ENCODE results near the gene TSC22D1.
A peak's percentile ranks its signal among the peaks of the same experiment; 100 is the strongest.

The TSC22D1 gene

GRCh38 chr13:44452418-44452817 lies 123.7 kb downstream of the TSC22D1 start:
- no peak for DNase-seq (ENCODE audit: low read depth)

DNA sequence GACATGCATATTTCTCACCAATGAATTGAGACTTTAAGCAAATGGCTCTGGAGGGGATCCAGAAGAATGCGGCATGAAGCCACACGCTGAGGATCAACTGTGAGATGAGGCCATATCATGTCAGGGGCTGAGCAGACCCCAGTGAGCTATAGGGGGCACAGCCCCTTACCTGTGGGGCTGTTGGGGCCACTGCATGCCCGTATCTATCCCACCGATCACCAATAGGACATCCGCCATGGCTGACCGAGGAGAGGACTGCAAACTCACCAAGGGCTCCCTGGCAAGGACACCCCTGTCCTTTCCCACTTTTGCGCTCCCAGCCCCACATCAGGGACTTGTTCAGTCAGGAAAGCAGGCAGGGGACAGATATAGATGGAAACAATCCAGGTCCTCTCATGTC lies 124.5 kb downstream of the TSC22D1 start:
- DNase-seq (ENCODE audit: low read depth) = no peak

DNA sequence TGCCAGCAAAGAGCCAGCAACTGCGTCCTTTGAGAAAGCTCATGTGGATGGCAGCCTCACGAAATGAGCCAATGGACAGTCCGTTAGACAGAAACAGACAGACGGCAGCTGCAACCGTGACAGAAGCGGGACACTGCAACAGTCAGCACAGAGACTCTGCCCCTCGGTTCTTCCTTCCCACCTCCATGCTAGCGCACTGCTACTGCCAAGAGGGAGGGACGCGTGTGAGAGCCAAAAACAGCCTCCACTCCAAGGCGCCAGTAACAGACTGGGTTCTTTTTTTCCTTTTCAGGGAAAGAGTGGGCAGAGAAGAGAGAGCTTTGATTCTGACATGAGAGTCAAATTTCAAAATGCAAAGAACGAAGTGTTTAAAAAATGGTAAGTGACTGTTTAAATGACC lies 125.0 kb downstream of the TSC22D1 start:
- DNase-seq (ENCODE audit: low read depth) = no peak

GRCh38 chr13:44449999-44450821 lies 125.9 kb downstream of the TSC22D1 start:
- DNase-seq (ENCODE audit: low read depth) = no peak

- no peak for DNase-seq (ENCODE audit: low read depth)
These were observed 127.3 kb downstream of the TSC22D1 start for GRCh38 chr13:44448875-44449274.

GRCh38 chr13:44448373-44448772 lies 127.8 kb downstream of the TSC22D1 start:
- DNase-seq (ENCODE audit: low read depth) = no peak

DNA sequence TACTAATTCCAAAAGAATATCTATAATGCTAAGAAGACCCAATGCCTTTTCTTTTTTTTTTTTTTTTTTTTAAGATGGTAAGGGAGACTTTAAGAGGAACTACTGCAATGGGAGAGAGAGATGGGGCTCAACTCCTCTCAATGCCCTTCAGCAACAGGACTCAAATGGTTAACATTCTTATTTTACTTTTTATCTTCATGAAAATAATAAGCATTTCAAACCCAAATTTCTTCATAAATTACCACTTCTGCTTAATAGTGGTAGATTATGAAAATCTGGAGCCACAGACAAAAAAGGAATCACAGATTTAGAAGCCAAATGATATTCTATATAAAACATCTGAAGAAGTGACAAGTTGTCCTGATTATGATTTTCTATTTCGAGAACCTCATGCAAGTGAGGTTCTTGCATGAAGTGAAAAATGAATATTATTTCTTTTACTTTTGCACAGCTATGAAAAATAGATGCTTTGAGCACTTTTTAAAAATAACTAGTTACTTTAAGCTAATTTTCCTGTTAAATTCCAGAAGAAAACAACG lies 128.3 kb downstream of the TSC22D1 start:
- no peak for DNase-seq (ENCODE audit: low read depth)

DNA sequence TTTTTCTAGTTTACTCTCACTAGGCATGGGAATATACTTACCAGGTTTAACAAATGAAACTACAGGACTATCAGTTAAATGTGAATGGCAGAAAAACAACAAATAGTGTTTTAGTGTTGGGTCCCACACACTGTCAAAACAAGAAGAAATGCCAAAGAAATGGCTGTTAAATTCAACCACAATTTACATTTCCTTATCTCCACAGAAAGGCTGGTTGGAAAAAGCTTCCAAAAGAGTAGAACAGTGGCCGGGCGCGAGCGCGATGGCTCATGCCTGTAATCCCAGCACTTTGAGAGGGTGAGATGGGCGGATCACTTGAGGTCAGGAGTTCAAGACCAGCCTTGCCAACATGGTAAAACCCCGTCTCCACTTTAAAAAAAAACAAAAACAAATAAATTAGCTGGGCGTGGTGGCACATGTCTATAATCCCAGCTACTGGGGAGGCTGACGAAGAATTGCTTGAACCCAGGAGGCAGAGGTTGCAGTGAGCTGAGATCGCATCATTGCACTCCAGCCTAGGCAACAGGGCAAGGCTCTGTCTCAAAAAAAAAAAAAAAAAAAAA lies 136.0 kb downstream of the TSC22D1 start:
- DNase-seq (ENCODE audit: low read depth) = no peak

GRCh38 chr13:44439452-44440024 lies 136.6 kb downstream of the TSC22D1 start:
- DNase-seq (ENCODE audit: low read depth) = no peak

DNA sequence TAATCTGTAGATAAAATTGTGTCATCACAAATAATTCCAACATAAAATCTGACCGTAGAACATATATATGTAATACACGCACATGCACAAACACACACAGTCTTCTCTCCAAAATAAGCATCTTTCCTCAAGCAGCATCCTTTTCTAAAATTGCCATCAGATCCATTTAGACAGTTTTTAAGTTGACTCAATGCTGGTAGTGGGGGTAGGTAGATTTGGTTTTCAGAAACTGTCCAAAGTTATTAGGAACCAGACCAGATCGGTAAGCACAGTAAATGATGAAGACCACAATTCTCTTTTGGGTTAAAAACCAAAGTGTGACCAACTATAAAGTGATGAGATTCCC lies 137.9 kb downstream of the TSC22D1 start:
- no peak for DNase-seq (ENCODE audit: low read depth)

DNA sequence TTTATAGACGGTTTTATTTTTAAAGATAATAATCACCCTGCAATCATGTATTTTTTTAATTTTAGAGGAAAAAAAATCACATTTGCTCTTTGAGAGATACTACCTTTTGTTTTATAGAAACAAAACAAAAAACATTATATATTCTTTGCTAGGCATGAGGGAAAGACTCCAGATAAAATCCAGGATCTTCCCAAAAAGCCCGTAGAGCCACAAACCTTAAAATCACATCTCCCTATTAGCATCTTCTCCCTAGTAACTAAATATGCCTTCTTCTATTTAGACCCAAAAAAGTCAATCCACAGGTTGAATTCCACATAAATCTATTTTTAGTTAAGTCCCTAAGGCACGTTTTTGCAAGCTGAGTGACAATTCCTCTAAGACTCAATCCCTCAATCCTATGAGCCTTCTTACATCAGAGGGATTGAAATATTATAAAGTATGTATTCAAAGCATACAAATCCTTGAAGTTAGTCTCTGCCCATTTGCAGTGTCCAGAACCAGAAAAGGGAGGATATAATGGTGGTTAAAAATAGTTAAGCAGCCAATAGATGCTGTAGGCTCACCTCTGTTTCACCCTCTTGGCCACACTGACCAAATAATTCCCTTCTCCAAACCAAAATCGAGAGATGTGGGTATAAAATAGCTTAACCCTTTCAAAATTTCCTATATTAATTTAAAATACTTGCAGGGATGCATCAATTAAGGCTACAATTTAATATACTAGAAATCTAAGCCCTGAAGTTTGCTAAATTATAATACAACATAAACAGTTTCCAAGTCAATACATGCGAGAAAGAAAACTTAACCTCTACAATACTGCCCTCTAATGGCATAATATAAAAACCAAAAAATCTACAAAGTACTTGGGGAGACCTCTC lies 138.5 kb downstream of the TSC22D1 start:
- DNase-seq (ENCODE audit: low read depth) = no peak

GRCh38 chr13:44436589-44437337 lies 139.4 kb downstream of the TSC22D1 start:
- DNase-seq (ENCODE audit: low read depth) = peak; percentile 25

- no peak for DNase-seq (ENCODE audit: low read depth)
These were observed 140.1 kb downstream of the TSC22D1 start for GRCh38 chr13:44435919-44436510.

GRCh38 chr13:44435142-44435918 lies 140.8 kb downstream of the TSC22D1 start:
- DNase-seq (ENCODE audit: low read depth) = peak; percentile 75

DNA sequence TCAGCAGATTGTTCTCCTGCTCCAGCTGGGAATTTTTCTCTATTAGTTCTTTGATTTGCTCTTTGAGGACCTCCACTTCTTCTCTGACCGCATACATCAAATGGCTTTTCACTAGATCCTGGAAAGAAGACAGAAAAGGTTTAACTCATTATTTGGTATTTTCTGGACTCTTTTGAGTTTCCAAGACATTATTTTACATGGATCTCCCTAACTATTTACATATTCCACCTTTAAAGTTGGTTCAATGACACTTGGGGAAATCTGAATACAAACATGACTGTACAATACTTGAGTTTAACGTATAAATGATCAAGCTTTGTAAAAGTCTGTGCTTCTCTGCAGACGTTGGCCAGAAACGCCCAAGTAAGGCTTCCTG lies 141.4 kb downstream of the TSC22D1 start:
- no peak for DNase-seq (ENCODE audit: low read depth)

DNA sequence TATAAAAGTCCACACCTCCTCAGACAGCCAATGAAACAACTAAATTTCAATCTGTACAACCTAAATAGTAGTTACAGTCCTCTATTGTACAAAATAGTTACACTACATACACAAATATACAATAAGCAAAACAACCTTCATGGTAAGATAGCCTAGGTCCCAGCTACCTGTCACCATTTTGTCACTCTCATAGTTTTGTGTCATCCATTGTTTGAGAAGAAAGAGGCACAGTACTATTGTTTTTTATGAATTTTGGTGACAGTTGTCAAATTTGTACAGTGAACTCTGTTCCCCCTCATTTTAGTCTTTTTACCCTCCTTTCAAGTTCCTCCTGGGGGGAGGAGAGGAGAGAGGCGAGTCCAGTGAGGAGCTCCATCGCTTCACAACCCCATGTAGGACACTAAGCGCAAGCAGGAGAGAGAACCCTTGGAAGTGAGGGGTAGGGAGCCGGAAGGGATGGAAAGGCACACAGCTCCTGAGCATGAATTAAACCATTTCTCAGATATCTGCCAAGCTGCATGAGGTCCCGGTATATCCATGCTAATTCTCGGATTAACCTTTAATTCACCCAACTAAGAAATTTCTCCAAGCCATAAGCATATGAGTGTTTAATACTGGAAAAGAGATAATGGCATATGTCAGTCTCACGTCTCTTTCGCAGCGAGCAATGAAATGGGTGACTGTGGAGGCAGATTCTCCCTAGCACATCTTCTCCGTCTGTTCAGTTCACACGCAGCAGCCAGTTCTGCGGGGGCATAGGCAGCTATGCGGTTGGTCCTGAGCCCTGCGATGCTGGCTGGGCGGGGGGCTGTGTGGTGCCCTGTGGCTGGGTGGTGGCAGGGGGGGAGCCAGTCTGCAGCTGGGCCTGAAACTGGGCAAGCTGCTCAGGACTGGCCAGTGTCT lies 142.0 kb downstream of the TSC22D1 start:
- no peak for DNase-seq (ENCODE audit: low read depth)

GRCh38 chr13:44432650-44433049 lies 143.5 kb downstream of the TSC22D1 start:
- DNase-seq (ENCODE audit: low read depth) = no peak

DNA sequence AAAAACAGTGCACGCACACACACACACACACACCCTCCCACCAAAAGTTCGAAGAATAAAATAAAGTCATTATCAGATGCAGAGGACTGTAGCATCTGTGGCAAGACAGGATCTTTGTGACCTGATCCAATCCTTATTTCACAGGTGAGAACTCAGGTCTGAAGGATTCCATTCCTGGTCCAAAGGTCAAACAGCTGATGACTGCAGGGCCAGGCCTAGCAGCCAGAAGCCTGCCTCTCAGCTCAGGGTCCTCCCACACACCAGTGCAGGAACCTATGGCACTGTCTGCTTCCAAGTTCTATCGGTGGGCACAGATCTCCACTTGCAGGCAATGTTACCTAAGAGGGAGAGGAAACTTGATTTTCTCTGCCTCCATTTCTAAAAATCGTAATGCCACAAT lies 145.0 kb downstream of the TSC22D1 start:
- DNase-seq (ENCODE audit: low read depth) = no peak

GRCh38 chr13:44429311-44429710 lies 146.8 kb downstream of the TSC22D1 start:
- DNase-seq (ENCODE audit: low read depth) = no peak
